ENCODE data around the gene MAP3K15. TPM values are rescaled to one million over a fixed set of nuclear protein-coding genes. Genes with fewer than 3 reads are reported as not detected.

The MAP3K15 gene
- total and polyA plus RNA-seq, 2 experiments from 2014 or later, result 0.33 to 0.48 TPM

DNA sequence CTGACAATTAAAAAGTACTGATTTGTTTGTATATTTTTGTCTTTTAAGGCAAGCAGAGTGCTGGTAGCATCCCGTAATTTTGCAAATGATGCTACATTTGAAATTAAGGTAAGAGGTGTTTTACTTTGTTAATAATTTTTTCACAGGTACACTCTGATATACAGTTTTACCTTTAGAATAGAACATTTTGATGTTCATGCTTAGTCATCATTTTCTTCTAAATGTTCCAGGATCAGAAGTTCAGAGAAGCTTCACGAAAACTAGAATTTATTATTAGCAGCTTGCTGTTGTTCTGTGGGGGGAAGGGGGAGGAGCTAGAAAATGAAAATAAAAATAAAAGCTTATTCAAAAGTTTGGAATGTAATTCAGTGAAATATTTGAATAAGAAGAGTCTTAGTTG is 166.0 kb downstream of the MAP3K15 start:
- no peak overlapping the region for H2AFZ ChIP-seq
- H3K27ac ChIP-seq, result no peak overlapping the region
- WGBS (ENCODE audit: low lambda C conversion rate, missing lambda C conversion rate), result 81% methylated on average over 2 of the region's 2 CpGs
- no peak for DNase-seq (ENCODE audit: low spot score)
- peaks cover 25% of the 10 kb centered on the region for H4K20me1 ChIP-seq (ENCODE audit: insufficient read depth, poor library complexity, severe bottlenecking)
- TF ChIP-seq EZH2phosphoT487 (IDR thresholded peaks at IDR 0.05; ENCODE audit: low read depth, severe bottlenecking, unreplicated experiment) (no peak), CTCF (IDR thresholded peaks at IDR 0.05; ENCODE audit: poor library complexity) (no peak), EZH2 (IDR thresholded peaks at IDR 0.05; ENCODE audit: borderline replicate concordance) (no peak)
- H3K79me2 ChIP-seq, result peaks cover 37% of the 10 kb centered on the region
- no peaks in the 10 kb centered on the region for H3K4me1 ChIP-seq (ENCODE audit: insufficient read depth)
- no peaks in the 10 kb centered on the region for H3K9me3 ChIP-seq (ENCODE audit: low read depth)
- no peaks in the 10 kb centered on the region for H3K9me2 ChIP-seq (replicated peaks; ENCODE audit: insufficient read depth)
- no peak overlapping the region for H3K4me2 ChIP-seq
- H3K36me3 ChIP-seq (replicated peaks; ENCODE audit: insufficient read depth, low read depth), result no peaks in the 10 kb centered on the region
- H3K27me3 ChIP-seq, result no peaks in the 10 kb centered on the region
- no peak overlapping the region for H3K4me3 ChIP-seq

DNA sequence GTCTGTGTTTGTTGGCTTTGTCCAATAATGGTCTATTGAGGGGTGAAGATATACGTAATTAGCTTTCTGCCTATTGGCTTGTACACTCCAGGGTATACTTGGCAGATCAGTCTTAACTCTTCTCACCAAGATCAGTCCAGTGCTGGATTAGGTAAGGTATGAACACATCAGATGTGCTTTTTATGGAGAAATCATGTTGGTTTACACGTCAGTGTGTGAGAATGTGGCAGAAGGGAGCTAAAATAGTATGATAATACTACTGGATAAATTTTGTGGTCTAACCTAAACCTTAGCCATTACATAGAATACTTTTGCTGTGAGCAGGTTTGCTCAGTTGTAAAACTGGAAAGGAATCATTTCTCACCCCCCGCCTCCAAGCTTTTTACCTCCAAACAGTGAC is 167.4 kb downstream of the MAP3K15 start:
- no peak for DNase-seq (ENCODE audit: low spot score)
- no peak overlapping the region for H3K4me2 ChIP-seq
- no peaks in the 10 kb centered on the region for H3K9me3 ChIP-seq (ENCODE audit: low read depth)
- no peaks in the 10 kb centered on the region for H3K27me3 ChIP-seq
- no peak overlapping the region for H3K27ac ChIP-seq
- no peak overlapping the region for H2AFZ ChIP-seq
- H3K79me2 ChIP-seq, result peaks cover 38% of the 10 kb centered on the region
- H3K4me1 ChIP-seq (ENCODE audit: insufficient read depth), result peaks cover under 1% of the 10 kb centered on the region
- TF ChIP-seq EZH2 (IDR thresholded peaks at IDR 0.05; ENCODE audit: borderline replicate concordance), result no peak
- TF ChIP-seq CTCF (IDR thresholded peaks at IDR 0.05; ENCODE audit: poor library complexity), result no peak
- TF ChIP-seq EZH2phosphoT487 (IDR thresholded peaks at IDR 0.05; ENCODE audit: low read depth, severe bottlenecking, unreplicated experiment), result no peak
- H3K9me2 ChIP-seq (replicated peaks; ENCODE audit: insufficient read depth), result no peaks in the 10 kb centered on the region
- H3K36me3 ChIP-seq (replicated peaks; ENCODE audit: insufficient read depth, low read depth), result no peaks in the 10 kb centered on the region
- peaks cover 25% of the 10 kb centered on the region for H4K20me1 ChIP-seq (ENCODE audit: insufficient read depth, poor library complexity, severe bottlenecking)
- 73% methylated on average over 3 of the region's 3 CpGs for WGBS (ENCODE audit: low lambda C conversion rate, missing lambda C conversion rate)
- no peak overlapping the region for H3K4me3 ChIP-seq

- Histone ChIP-seq H3K9me2 (replicated peaks; ENCODE audit: insufficient read depth) (no peaks in the 10 kb centered on the region), H3K27ac (peak overlapping the region; percentile 91), H3K27me3 (no peaks in the 10 kb centered on the region), H3K9me3 (ENCODE audit: low read depth) (no peaks in the 10 kb centered on the region), H2AFZ (no peak overlapping the region), H3K4me1 (ENCODE audit: insufficient read depth) (peaks cover 5% of the 10 kb centered on the region), H3K79me2 (peaks cover 38% of the 10 kb centered on the region), H4K20me1 (ENCODE audit: insufficient read depth, poor library complexity, severe bottlenecking) (peaks cover 25% of the 10 kb centered on the region), H3K4me2 (peak overlapping the region; percentile 73), H3K36me3 (replicated peaks; ENCODE audit: insufficient read depth, low read depth) (no peaks in the 10 kb centered on the region), H3K4me3 (peak overlapping the region; percentile 20)
- DNase-seq (ENCODE audit: low spot score), result no peak
- TF ChIP-seq EZH2phosphoT487 (IDR thresholded peaks at IDR 0.05; ENCODE audit: low read depth, severe bottlenecking, unreplicated experiment) (no peak), CTCF (IDR thresholded peaks at IDR 0.05; ENCODE audit: poor library complexity) (no peak)
- 47% methylated on average over 10 of the region's 10 CpGs for WGBS (ENCODE audit: low lambda C conversion rate, missing lambda C conversion rate)
Observed at GRCh38 chrX:19344661-19345060, 170.6 kb downstream of the MAP3K15 start.
